HG03025 (cell line): ENCODE data around the gene GNAL.

ENCODE experiments used
- ATAC-seq: cut with Tn5 transposase; IDR thresholded peaks from one replicate; pipeline ENCODE4 v1.9.1; 2021; ENCODE audit warnings: mild to moderate bottlenecking, moderate library complexity; ENCODE audit not compliant: unreplicated experiment, low FRiP score

GNAL gene

DNA sequence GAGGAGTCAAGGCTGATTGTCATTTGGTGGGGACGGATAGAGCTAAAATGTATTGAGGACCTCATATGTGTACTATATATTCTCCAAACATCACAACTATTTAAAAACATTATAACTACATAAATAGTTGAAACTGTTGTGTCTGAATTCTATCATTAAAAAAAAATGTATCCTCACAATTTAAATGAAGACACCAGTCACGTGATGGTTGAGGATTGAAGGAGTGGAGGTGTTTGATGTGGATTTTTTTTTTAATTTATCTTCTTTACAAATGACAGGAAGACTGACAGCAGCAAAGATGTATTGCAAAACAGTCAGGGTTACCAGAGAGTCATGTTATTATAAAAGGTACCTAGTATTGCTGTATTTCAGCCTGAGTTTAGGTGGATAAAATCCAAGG is 30.0 kb downstream of the GNAL start:
- no peak for ATAC-seq

DNA sequence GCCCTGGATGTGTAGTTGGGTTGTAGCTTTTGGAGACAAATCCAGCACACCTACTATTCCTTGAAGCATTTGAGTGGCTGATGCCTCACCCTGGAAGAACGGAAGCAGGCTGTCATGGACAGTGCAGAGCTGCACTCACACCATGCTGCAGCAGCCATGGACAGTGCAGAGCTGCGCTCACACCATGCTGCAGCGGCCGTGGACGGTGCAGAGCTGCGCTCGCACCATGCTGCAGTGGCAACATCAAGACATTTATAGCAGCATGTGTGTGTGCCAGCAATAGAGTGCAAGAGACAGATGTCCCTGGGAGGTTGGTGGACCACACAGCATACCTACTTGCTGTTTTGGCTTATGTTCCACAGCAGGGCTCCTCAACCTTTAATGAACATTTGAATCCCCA is 30.6 kb downstream of the GNAL start:
- no peak for ATAC-seq

DNA sequence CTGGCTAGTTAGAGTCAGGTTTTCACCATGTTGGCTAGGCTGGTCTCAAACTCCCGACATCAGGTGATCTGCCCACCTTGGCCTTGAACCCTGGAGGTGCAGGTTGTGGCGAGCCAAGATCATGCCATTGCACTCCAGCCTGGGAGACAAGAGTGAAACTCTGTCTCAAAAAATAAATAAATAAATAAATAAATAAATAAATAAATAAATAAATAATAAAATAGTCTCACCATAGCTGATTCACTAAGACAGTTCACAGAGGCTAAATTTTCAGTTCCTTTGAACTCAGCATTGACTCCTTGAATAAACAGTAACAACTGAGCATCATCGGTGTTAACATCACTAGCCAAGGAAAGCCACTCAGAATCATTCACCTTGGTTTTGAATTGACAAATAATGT is 32.7 kb downstream of the GNAL start:
- ATAC-seq: no peak

DNA sequence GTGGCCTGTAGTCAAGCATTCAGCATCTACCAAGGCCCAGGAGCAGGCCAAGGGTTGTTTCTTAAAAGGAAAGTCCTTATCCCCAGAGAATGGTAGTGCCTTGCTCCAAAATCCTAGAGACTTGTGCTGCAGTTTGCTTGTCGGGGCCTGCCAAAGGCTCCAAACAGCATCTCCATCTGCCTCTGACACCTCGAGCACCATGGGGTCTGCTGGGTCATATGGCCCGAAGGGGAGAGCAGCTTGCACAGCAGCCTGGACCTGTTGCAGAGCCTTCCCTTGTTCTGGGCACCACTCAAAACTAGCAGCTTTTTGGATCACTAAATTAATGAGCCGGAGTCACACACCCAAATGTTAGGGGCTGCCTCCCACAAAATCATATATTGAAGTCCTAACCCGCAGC is 35.7 kb downstream of the GNAL start:
- no peak for ATAC-seq

DNA sequence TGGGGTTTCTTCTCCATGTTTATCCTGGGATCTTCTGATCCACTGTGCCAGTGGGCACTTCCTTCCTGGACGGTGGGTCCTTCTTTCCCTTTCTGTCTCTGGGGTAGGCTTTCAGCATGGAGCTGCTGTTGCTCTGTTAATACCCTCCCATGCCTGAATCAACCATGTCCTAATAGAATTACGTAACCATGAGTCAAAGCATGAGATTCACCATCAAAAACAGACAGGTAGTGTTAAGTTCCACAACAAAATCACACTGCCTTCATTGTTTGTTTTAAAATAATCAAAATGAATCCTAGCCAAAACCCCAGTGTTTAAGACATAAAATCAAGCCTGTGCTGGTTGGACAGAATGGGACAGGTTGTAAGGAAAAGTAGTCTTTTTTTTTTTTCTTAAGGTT is 37.5 kb downstream of the GNAL start:
- ATAC-seq: no peak

DNA sequence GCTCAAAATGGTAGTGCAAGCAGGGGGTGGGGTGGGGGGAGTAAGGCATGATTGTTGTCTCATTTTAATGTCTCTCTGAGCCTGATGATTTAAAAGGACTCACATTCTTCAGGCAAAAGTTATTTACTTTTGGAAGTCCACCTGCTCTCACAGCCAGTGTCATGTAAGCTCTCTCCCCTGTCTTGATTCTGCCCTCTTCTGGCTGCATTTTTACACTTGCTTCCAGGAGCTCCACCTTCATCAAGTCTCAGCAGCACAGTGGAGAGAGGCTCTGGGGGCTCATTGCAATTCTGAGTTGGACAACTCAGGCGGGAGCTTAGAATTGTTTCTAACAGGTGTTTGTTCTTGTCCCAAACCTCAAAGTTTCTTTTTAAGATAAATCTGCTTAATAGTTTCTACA is 39.2 kb downstream of the GNAL start:
- ATAC-seq: no peak

DNA sequence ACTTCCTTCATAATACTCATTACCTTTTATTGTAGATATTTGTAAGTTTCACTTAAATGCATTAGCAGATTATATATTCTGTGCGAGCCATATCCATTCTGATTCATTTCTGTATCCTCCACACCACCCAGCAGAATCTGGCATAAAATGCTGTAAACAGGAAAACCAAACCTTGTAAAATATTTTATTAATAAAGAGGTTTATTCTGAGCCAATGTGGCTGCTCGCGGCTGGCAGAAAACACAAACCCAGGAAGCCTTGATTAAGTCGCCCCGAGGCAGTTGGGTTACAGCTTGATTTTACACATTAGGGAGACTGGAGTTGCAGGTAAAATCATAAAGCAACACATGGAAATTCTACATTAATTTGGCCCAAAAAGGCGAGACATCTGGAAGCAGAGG is 40.5 kb downstream of the GNAL start:
- no peak for ATAC-seq

DNA sequence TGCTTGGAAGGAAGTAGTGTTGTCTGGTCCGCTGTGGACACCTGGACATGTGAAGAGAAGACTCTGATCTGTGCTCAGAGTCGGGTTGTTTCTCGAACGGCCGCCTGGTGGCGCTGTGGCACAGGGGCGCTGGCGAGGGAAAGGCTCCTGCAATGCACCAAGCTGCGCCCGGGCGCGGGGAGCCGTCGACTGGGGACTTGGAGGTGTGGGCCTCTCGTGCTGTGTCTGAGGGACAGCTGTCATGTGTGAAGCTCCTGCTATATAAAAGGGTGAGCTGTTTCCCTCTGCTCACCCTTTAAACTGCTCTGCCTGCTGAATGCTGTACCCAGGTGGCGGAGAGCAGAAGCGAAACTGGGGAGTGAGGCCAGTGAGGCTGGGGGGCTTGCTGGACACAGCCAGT is 44.0 kb downstream of the GNAL start:
- ATAC-seq: no peak

DNA sequence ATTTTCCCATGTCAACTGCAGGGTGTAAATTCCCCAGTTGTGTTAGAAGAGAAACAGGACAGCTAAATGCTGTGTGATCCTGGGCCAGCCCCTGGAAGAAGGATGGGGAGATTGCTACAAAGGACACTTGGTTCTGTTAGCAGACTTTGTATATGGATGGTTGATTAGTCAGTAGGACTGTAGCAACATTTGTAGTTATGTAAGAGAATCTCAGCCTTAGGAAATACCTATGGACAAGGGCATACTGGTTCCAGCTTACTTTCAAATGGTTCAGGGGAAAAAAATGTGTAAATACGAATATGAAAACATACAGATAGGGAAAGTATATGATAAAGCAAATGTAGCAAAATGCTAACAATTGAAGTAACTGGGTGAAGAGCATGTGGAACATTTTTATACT is 47.6 kb downstream of the GNAL start:
- ATAC-seq: no peak

DNA sequence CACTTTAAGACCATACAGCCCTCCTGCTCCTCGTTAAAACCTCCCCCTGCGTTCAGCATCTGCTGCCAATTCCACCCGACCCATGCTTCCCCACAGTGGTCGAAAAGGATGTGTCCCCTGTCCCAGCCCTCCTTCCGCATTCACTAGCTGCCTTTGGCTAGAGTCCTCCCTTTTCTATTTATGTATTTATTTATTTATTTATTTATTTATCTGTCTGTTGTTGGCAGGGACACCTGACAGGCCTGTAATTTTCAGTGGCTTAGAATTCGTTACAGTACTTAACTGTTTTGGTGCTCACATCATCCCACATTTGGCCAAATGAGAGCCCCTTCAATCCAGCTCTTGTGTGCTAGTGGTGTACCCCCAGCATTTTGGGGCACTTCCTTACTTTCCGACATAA is 50.8 kb downstream of the GNAL start:
- ATAC-seq: no peak

DNA sequence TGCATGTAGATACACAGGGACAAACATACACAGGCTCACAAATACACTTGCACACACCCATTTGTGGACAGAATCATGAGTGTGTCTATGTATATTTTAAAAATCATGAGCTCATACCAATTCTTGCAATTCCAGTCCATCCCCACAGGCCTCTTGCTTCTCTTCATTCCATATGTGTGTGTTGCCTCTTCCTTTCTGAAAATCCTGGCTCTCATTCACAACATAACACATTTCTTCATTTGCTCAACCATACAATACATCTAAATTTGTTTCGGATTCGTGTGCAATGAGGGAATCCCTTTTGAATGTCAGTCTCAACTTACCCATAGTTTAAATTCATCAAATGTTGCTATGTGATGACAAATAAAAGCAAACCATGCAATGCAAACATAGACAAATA is 51.4 kb downstream of the GNAL start:
- ATAC-seq: no peak

DNA sequence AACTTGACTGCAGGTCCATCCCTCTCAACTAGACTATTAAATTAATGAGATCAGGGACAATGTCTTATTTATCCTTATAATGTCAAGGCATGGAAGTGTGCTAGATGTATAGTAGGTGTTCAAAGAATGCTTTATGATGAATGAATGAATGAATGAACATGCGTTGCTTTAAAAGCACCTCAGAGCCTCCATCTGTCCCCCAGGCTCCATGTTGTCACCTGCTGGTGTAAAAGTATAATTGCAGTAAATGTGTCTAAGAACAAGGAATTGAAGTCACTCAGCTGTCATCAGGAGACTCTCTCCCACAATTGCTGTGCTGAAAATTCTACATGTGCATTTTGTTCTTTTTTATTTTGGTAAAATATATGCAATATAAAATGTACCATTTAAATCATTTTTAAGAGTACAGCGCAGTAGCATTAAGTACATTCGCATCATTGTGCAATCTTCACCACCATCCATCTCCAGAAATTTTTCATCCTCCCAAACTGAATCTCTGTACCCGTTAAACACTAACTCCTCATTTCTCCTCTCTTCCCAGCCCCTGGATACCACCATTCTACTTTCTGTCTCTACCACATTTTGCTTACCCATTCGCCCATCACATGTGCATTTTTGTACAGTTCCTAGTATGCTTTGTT is 52.6 kb downstream of the GNAL start:
- ATAC-seq: no peak

DNA sequence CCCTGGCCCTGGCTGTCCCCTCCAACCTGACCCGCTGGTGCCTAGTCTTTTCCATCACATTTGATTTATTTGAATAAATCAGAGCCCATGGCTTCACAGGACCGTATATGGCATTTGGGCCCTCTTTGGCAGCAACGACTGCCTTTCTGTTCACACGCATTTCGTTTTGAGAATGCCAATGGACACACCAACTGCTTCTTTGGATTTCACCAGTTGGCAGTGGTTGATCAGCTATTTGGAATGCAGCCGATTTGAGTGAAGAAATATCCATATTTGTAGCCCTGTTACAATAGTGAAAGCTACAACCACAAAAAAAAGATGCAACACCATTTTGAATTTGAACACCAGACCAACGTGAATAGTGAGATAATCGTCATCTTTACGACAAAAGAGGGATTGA is 56.5 kb downstream of the GNAL start:
- no peak for ATAC-seq

DNA sequence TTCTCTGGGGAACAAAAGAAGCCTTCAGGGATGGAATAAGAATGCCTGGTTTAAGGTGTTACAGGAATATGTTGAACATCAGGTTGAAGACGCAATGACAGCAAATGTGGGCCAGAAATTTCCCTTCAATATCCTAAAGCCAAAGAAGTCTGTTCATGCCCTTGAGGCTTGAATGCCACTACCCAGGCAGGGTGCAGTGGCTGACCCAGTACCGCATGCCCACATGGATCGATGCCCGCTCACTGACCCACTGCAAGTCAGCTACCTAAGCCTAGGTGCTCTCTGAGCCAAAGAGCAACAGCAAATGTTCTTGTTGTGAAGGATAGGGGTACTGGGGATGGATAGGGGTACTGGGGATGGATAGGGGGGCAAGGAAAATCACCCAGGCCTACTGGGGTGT is 58.2 kb downstream of the GNAL start:
- ATAC-seq: no peak

DNA sequence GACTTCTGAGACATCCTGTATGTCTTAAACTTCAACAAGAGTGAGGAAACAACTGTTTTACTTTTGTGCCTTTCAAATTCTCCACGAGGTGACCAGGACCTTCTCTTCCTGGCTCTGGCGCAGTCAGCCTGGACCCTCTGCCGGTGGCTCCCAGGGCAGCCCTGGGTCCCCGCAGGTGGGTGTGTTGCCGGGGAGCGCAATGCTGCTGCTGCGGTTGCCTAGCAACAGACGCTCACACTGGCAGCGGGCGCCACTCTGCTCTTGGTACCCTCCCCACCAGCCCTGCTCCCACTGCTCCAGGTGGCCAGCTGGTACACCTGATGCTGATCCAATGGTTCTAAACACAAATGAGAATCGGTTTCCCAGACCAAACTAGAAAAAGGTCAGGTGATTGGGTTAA is 58.7 kb downstream of the GNAL start:
- no peak for ATAC-seq

DNA sequence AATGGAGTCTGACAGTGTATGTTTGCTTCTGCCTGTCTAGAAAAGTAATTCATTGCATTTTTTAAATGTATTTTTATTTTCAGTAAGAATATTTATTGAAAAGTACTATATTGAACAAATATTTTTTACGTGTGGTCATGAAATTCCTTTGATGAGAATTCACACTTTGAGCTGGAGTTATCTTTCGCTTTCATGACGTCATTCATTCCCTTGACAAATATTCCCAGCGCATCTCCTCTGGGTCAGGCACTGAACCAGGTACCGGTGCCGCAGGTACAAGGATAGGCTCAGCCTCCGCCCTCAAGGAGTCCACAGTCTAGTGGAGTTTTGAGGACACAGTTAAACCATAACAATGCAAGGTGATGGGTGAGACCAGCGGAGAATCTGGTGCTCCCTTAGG is 60.2 kb downstream of the GNAL start:
- no peak for ATAC-seq

DNA sequence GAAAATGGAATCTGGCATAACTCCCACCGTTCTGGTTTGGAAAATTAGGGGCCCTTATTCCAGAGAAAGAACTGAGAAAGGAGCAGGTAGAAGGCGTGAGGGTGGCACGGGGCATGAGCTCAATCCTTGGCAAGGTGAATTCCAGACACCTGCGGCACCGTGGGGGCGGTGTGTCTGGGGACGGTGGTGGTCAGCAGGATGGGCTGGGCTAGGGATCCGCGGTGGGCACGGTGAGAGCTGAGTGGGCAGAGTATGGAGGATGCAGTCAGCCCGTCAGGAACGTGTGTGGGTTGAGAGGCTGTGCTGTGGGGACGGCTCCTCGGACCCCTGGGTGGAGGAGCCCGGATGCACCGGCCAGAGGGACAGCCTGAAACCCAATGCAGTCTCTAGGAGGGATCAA is 61.1 kb downstream of the GNAL start:
- ATAC-seq: no peak

DNA sequence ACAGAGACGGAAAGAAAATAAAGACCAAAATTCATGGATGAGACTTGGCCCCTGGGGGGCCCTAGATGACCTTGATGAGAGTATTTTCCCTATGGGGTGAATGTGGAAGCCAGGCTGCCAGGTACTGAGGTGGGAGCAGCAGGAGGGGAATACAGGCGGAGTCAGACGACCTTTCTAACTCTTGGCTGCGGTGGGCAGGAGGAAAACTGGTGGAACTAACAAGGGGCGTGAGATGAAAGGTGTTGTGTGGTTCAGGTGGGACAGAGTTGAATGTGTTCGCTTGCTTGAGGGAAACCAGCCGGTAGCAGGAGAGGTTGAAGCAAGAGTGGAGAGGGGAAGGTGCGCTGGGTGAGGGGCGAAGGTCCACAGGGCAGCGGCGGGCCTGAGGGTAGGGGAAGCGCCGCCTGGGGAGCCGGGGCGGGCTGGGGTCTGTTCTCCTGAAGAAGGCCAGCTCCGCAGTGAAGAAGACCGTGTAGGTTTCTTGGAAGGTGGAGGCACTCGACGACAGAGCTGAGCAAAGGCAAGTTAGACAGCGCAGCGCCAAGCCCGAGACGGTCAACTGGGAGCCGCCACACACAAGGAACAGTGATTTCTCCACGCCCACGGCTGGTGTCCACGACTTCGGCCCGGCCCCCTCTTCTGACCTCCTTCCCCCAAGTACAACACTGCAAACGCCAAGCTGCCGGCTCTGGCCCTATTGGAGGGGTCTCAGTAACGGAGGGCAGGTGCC is 61.7 kb downstream of the GNAL start:
- ATAC-seq: no peak

DNA sequence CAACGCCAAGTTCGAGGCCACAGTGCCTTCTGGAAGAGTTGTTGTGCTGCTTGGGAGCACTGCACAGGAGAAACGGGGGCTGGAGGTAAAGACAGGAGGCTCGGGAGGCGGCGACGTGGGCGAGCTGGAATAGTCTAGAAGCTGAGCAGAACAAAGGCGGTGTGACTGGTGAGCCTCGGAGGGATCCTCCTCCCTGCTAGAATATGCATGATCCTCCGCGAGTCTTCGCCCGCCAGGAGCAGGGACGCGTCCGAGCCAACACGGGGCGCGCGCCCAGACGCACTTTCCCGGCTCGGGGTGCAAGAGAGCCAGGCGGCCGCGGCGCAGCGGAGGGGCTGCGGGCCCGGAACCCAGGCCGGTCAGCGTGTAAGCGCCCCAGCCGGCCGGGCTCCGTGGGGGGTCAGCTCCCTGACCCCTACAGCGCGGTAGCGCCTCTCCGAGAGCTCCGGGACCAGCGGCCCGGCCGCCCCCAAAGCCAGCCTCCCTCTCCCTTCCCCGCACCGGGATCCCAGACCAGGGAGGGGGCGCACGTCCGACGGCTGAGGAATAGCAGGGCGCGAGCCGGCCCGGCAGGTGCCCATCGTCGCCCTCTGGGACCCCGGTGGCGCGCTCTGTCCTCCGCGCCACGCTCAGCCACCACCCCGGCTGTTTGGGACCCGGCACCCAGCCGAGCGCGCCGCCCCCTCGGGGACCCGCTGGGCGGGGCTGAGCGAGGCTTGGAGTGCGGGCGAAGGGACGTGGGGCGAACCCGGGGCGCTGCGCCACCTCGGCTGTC is 62.5 kb downstream of the GNAL start:
- ATAC-seq: no peak

DNA sequence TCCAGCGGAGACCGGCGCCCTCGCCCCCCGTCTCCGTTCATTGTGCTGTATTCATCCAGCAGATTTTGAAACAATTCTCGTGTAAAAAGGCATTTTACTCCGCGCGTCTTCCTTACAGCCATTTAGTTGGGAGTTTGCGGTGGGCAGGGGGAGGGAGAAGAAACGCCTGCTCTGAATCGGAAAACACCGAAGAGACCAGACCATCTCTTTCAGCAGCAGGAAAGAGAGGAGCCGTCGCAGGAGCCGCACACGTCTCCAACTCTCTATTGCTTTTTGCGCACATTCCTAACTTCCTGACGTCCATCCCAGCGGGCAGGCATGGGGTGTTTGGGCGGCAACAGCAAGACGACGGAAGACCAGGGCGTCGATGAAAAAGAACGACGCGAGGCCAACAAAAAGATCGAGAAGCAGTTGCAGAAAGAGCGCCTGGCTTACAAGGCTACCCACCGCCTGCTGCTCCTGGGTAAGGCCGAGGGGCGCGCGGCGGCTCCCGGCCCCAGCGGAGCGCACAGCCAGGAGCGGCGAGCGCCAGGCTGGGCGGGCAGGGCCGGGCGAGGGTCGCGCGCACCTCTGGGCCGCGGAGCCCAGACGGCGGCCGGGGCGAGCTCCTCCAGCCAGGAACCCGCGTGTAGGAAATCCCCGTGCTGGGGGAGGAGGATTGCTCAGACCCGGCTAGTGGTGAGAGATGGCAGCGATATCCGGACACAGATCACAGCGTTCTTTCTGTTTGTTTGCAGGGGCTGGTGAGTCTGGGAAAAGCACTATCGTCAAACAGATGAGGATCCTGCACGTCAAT is 63.2 kb downstream of the GNAL start:
- no peak for ATAC-seq

DNA sequence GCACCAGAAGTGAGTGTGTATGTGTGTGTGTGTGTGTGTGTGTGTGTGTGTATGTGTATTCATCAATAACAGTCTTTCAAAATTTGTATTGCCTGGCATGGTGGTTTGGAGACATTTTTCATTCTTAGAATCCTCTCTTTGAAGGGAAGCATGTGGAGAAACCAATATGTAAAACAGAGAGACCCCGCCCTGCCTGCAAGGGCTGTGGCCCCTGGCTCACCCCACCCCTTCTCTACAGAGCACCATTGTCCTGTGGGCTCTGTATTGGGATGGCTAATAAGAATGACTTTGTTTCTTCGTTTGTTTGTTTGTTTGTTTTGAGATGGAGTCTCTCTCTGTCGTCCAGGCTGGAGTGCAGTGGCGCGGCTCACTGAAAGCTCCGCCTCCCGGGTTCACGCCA is 65.9 kb downstream of the GNAL start:
- ATAC-seq: no peak
